Calu3 (cell line): ENCODE results near the gene ACTL6A. TPM values are rescaled to one million over a fixed set of nuclear protein-coding genes. Genes with fewer than 3 reads are reported as not detected.

ENCODE experiments used
- BruUV-seq: library from RNA; stranded (reverse); fragments of 400-500 nt; replicated peaks from 2 replicates; lab custom pipeline; 2021; lab: Mats Ljungman, UMichigan
- CTCF ChIA-PET: fragments of 300-600 bp; sonication (Branson Sonifier 250); formaldehyde crosslinking; loops from one replicate; lab custom pipeline; 2022; ENCODE audit warnings: antibody characterized with exemption; lab: Charles Lee
- DNase-seq: peaks from one replicate; pipeline ENCODE4 v3.0.0; 2022
- H3K27ac Mint-ChIP-seq: one replicate; pipeline ENCODE4 v1.8.0; 2022; ENCODE audit warnings: mixed read lengths; ENCODE audit not compliant: unreplicated experiment
- H3K27me3 Mint-ChIP-seq: one replicate; pipeline ENCODE4 v1.8.0; 2022; ENCODE audit warnings: mixed read lengths; ENCODE audit not compliant: unreplicated experiment
- H3K36me3 Mint-ChIP-seq: one replicate; pipeline ENCODE4 v1.8.0; 2022; ENCODE audit warnings: mild to moderate bottlenecking, moderate library complexity, mixed read lengths; ENCODE audit not compliant: insufficient read depth, unreplicated experiment
- H3K4me1 Mint-ChIP-seq: one replicate; pipeline ENCODE4 v1.8.0; 2022; ENCODE audit warnings: mild to moderate bottlenecking, low read depth, mixed read lengths; ENCODE audit not compliant: unreplicated experiment
- H3K4me3 Mint-ChIP-seq: one replicate; pipeline ENCODE4 v1.8.0; 2022; ENCODE audit warnings: mild to moderate bottlenecking, low read depth, moderate library complexity, mixed read lengths; ENCODE audit not compliant: unreplicated experiment
- H3K9me3 Mint-ChIP-seq: one replicate; pipeline ENCODE4 v1.8.0; 2022; ENCODE audit warnings: low read depth, mixed read lengths; ENCODE audit not compliant: unreplicated experiment
- CTCF ChIP-seq: fragments of 200-600 bp; IDR thresholded peaks from one replicate; pipeline ENCODE4 v1.8.0; 2022; ENCODE audit warnings: antibody characterized with exemption; ENCODE audit not compliant: unreplicated experiment
- intact Hi-C: fragments of 100-400 bp; cut with micrococcal nuclease; formaldehyde crosslinking; loops from one replicate; pipeline ENCODE4 v1.10.0; 2022; ENCODE audit not compliant: unreplicated experiment
- total RNA-seq: library from RNA; stranded (reverse); gene quantifications from 2 replicates; pipeline ENCODE4 v1.2.3, GENCODE V29; 2022

ACTL6A gene
- total RNA-seq, 1 experiment from 2014 or later, result 158 TPM

- Mint-ChIP-seq H3K9me3 (no peaks in the 10 kb centered on the region), H3K36me3 (peaks cover 27% of the 10 kb centered on the region), H3K27ac (no peak overlapping the region), H3K27me3 (no peaks in the 10 kb centered on the region), H3K4me1 (peaks cover 17% of the 10 kb centered on the region), H3K4me3 (no peak overlapping the region)
- CTCF ChIA-PET, result interaction anchor here (0.6 to 0.7 kb wide), 5 partner anchors 75 to 663 kb away, joined by 3 to 9 read pairs (median 4); no protein-coding TSS in a partner anchor
- BruUV-seq, result no TSS peak
- intact Hi-C loops, result loop anchor here (5.0 kb wide), 1 partner anchor 213 kb away; the partner anchor contains the start of gene MFN1
- no peak for TF ChIP-seq CTCF
- DNase-seq, result no peak
These were observed 1.9 kb upstream of the ACTL6A start for GRCh38 chr3:179560791-179561190.

GRCh38 chr3:179563271-179563783 is 601 bp downstream of the ACTL6A start:
- intact Hi-C loops, result loop anchor here (5.0 kb wide), 1 partner anchor 216 kb away; the partner anchor contains the start of gene MFN1
- DNase-seq, result peak; percentile 92
- CTCF ChIA-PET, result interaction anchor here (0.6 to 1.6 kb wide), 10 partner anchors 9 to 240 kb away, joined by 3 to 10 read pairs (median 4); partner anchors contain the start of genes USP13 and ZNF639
- Mint-ChIP-seq H3K27ac (peak overlapping the region; percentile 95), H3K4me3 (peak overlapping the region; percentile 93), H3K36me3 (peaks cover 27% of the 10 kb centered on the region), H3K4me1 (peaks cover 23% of the 10 kb centered on the region), H3K27me3 (no peaks in the 10 kb centered on the region), H3K9me3 (no peaks in the 10 kb centered on the region)
- BruUV-seq, result no TSS peak
- peak; percentile 83 for TF ChIP-seq CTCF

GRCh38 chr3:179565496-179565895 is 2.8 kb downstream of the ACTL6A start:
- Mint-ChIP-seq H3K27me3 (no peaks in the 10 kb centered on the region), H3K9me3 (no peaks in the 10 kb centered on the region), H3K4me3 (no peak overlapping the region), H3K27ac (peak overlapping the region; percentile 4), H3K36me3 (peaks cover 27% of the 10 kb centered on the region), H3K4me1 (peaks cover 23% of the 10 kb centered on the region)
- no peak for TF ChIP-seq CTCF
- intact Hi-C loops, result no loop called here
- no peak for DNase-seq
- CTCF ChIA-PET, result no interaction called here
- BruUV-seq, result no TSS peak

GRCh38 chr3:179580992-179581391 is 18.3 kb downstream of the ACTL6A start:
- Mint-ChIP-seq H3K4me3 (no peak overlapping the region), H3K27me3 (no peaks in the 10 kb centered on the region), H3K27ac (no peak overlapping the region), H3K36me3 (peaks cover 40% of the 10 kb centered on the region), H3K9me3 (no peaks in the 10 kb centered on the region), H3K4me1 (no peaks in the 10 kb centered on the region)
- intact Hi-C loops, result no loop called here
- no TSS peak for BruUV-seq
- DNase-seq, result no peak
- CTCF ChIA-PET, result interaction anchor here (0.6 kb wide), 1 partner anchor 1578 kb away, joined by 3 read pairs; no protein-coding TSS in a partner anchor
- TF ChIP-seq CTCF, result no peak
